Measurements from ENCODE around the gene XBP1.

DNA sequence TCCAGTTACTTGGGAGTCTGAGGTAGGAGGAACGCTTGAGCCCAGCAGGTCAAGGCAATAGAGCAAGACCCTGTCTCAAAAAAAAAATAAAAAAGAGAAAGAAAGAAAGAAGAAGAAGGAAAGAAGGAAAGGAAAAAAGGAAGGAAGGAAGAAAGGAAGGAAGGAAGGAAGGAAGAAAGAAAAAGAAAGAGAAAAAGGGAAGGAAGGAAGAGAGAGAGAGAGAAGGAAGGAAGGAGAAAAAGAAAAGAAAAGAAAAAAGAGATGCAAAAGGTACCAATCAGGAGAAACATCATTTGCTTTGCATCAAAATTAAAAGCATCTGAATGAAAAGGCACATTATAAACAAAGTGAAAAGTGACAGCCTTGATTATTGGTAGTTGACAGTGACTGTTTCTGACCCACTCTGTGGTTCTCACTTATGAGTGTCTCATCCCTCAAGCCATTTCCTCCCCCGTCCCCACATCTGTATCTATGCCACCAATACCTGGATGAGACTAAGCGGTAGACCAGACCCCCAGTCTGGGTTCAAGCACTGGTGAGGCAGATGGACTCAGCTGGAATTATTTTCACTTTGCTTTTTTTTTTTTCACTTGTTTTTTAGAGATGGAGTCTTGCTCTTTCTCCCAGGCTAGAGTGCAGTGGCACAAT is 33.0 kb upstream of the XBP1 start:
- TF ChIP-seq, protein P1, sequence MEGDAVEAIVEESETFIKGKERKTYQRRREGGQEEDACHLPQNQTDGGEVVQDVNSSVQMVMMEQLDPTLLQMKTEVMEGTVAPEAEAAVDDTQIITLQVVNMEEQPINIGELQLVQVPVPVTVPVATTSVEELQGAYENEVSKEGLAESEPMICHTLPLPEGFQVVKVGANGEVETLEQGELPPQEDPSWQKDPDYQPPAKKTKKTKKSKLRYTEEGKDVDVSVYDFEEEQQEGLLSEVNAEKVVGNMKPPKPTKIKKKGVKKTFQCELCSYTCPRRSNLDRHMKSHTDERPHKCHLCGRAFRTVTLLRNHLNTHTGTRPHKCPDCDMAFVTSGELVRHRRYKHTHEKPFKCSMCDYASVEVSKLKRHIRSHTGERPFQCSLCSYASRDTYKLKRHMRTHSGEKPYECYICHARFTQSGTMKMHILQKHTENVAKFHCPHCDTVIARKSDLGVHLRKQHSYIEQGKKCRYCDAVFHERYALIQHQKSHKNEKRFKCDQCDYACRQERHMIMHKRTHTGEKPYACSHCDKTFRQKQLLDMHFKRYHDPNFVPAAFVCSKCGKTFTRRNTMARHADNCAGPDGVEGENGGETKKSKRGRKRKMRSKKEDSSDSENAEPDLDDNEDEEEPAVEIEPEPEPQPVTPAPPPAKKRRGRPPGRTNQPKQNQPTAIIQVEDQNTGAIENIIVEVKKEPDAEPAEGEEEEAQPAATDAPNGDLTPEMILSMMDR (IDR thresholded peaks at IDR 0.05): no peak
- no peak for TF ChIP-seq ZFX (IDR thresholded peaks at IDR 0.05; ENCODE audit: borderline replicate concordance)

Measured in 22Rv1 (cell line).